Neural progenitor cell (in vitro differentiated cells): Measurements from ENCODE around the gene EXOC8.

Experiments used
- CTCF ChIP-seq: fragments of 200-600 bp; sonication (generic); IDR thresholded peaks from 2 replicates; pipeline ENCODE4 v1.5.1; 2017; ENCODE audit warnings: antibody characterized with exemption, mild to moderate bottlenecking
- EZH2phosphoT487 ChIP-seq: fragments of 200-600 bp; sonication (generic); IDR thresholded peaks from 2 replicates; pipeline ENCODE4 v1.6.1; 2017; ENCODE audit warnings: antibody characterized with exemption

GRCh38 chr1:231334079-231334666 is 3.5 kb downstream of the EXOC8 start:
- no peak for TF ChIP-seq CTCF
- no peak for TF ChIP-seq EZH2phosphoT487
